Ishikawa (cell line): ENCODE data around the gene AGPAT3.

ENCODE experiments used
- CEBPB ChIP-seq: IDR thresholded peaks from 2 replicates; pipeline ENCODE4 v1.6.1; 2012
- CREB1 ChIP-seq: IDR thresholded peaks from 2 replicates; pipeline ENCODE4 v1.6.1; 2012; ENCODE audit warnings: low read depth
- EGR1 ChIP-seq: IDR thresholded peaks from 2 replicates; pipeline ENCODE4 v1.6.1; 2012
- EP300 ChIP-seq: IDR thresholded peaks from 2 replicates; pipeline ENCODE4 v1.6.1; 2012; ENCODE audit warnings: borderline replicate concordance
- FOXM1 ChIP-seq: IDR thresholded peaks from 2 replicates; pipeline ENCODE4 v1.6.1; 2012; ENCODE audit warnings: low read depth, borderline replicate concordance
- RAD21 ChIP-seq: IDR thresholded peaks from 2 replicates; pipeline ENCODE4 v1.6.1; 2012; ENCODE audit warnings: low read depth
- TAF1 ChIP-seq: IDR thresholded peaks from 2 replicates; pipeline ENCODE4 v1.6.1; 2012; ENCODE audit warnings: low read depth, mild to moderate bottlenecking
- TCF12 ChIP-seq: IDR thresholded peaks from 2 replicates; pipeline ENCODE4 v1.6.1; 2012; ENCODE audit warnings: low read depth
- TEAD4 ChIP-seq: IDR thresholded peaks from 2 replicates; pipeline ENCODE4 v1.6.1; 2012
- YY1 ChIP-seq: IDR thresholded peaks from 2 replicates; pipeline ENCODE4 v1.6.1; 2012; ENCODE audit warnings: low read depth
- TF ChIP-seq, protein P1 (sequence below): IDR thresholded peaks from 2 replicates; pipeline ENCODE4 v1.6.1; 2012; ENCODE audit warnings: low read depth, mild to moderate bottlenecking
- TF ChIP-seq, protein P2 (sequence below): IDR thresholded peaks from 2 replicates; pipeline ENCODE4 v1.6.1; 2012
- TF ChIP-seq, protein P3 (sequence below): IDR thresholded peaks from 2 replicates; pipeline ENCODE4 v1.6.1; 2012

DNA sequence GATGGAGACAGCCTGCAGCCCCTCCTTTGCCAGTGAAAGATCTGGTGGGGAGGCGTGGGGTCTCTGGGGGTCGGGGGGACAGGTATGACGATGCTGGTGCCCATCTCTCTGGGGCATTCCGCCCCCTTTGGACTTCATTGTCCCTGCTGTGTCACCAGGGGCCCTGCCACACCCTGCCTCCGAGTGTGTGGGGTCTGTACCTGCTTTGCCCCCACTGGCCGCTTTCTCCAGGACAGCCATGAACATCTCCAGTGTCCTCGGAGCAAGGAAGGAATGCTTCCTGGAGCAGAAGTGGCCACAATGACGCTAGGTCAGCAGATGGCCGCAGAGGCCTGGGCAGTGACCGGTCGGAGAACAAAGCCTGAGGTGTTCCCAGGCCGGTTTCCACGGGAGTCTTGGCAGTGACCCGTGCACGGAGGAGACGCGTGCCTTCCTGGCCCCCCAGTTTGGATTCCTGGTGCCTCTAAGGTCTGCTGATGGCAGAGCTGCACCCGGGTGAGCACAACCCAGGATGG, 128.5 kb downstream of the AGPAT3 start:
- TF ChIP-seq TAF1 (no peak), RAD21 (no peak), TEAD4 (no peak), EP300 (no peak), EGR1 (no peak), CREB1 (no peak), YY1 (no peak), CEBPB (no peak), TCF12 (no peak), FOXM1 (no peak)
- TF ChIP-seq, protein P1, sequence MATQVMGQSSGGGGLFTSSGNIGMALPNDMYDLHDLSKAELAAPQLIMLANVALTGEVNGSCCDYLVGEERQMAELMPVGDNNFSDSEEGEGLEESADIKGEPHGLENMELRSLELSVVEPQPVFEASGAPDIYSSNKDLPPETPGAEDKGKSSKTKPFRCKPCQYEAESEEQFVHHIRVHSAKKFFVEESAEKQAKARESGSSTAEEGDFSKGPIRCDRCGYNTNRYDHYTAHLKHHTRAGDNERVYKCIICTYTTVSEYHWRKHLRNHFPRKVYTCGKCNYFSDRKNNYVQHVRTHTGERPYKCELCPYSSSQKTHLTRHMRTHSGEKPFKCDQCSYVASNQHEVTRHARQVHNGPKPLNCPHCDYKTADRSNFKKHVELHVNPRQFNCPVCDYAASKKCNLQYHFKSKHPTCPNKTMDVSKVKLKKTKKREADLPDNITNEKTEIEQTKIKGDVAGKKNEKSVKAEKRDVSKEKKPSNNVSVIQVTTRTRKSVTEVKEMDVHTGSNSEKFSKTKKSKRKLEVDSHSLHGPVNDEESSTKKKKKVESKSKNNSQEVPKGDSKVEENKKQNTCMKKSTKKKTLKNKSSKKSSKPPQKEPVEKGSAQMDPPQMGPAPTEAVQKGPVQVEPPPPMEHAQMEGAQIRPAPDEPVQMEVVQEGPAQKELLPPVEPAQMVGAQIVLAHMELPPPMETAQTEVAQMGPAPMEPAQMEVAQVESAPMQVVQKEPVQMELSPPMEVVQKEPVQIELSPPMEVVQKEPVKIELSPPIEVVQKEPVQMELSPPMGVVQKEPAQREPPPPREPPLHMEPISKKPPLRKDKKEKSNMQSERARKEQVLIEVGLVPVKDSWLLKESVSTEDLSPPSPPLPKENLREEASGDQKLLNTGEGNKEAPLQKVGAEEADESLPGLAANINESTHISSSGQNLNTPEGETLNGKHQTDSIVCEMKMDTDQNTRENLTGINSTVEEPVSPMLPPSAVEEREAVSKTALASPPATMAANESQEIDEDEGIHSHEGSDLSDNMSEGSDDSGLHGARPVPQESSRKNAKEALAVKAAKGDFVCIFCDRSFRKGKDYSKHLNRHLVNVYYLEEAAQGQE = no peak
- TF ChIP-seq, protein P2, sequence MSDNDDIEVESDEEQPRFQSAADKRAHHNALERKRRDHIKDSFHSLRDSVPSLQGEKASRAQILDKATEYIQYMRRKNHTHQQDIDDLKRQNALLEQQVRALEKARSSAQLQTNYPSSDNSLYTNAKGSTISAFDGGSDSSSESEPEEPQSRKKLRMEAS = no peak
- TF ChIP-seq, protein P3, sequence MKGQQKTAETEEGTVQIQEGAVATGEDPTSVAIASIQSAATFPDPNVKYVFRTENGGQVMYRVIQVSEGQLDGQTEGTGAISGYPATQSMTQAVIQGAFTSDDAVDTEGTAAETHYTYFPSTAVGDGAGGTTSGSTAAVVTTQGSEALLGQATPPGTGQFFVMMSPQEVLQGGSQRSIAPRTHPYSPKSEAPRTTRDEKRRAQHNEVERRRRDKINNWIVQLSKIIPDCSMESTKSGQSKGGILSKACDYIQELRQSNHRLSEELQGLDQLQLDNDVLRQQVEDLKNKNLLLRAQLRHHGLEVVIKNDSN = no peak
